Measurements from ENCODE around the gene DNAJC25.

The DNAJC25 gene

GRCh38 chr9:111648066-111648465 is 16.9 kb downstream of the DNAJC25 start:
- Histone ChIP-seq H3K27me3 (no peaks in the 10 kb centered on the region), H3K4me3 (no peak overlapping the region), H3K36me3 (peaks cover 0 to 25% (median 6%) of the 10 kb centered on the region in 3 donors), H3K4me1 (peaks cover 0 to 3% (median 0%) of the 10 kb centered on the region in 4 donors), H3K27ac (no peak overlapping the region), H3K9me3 (no peaks in the 10 kb centered on the region)
- intact Hi-C loops (cut with DNase I; ENCODE audit: low total_unique reads) = no loop called here
- DNase-seq = no peak
- TF ChIP-seq CTCF (IDR thresholded peaks at IDR 0.05) = no peak

- Histone ChIP-seq H3K27me3 (no peaks in the 10 kb centered on the region), H3K4me1 (peaks cover 0 to 3% (median 0%) of the 10 kb centered on the region in 4 donors), H3K4me3 (no peak overlapping the region), H3K36me3 (peaks cover 0 to 32% (median 6%) of the 10 kb centered on the region in 3 donors), H3K9me3 (no peaks in the 10 kb centered on the region), H3K27ac (no peak overlapping the region)
- TF ChIP-seq CTCF (IDR thresholded peaks at IDR 0.05) = no peak
- no peak for DNase-seq
- intact Hi-C loops (cut with DNase I; ENCODE audit: low total_unique reads) = no loop called here
These were observed 17.9 kb downstream of the DNAJC25 start for GRCh38 chr9:111649016-111649415.

- no peak for DNase-seq
These were observed 25.9 kb downstream of the DNAJC25 start for GRCh38 chr9:111657051-111657450.

GRCh38 chr9:111658943-111659342 is 27.8 kb downstream of the DNAJC25 start:
- Histone ChIP-seq H3K27ac (no peak overlapping the region), H3K9me3 (no peaks in the 10 kb centered on the region), H3K36me3 (peaks cover 0 to 8% (median 0%) of the 10 kb centered on the region in 3 donors), H3K4me3 (no peak overlapping the region), H3K4me1 (peaks cover 0 to 15% (median 10%) of the 10 kb centered on the region in 4 donors), H3K27me3 (no peaks in the 10 kb centered on the region)
- intact Hi-C loops (cut with DNase I; ENCODE audit: low total_unique reads) = no loop called here
- TF ChIP-seq CTCF (IDR thresholded peaks at IDR 0.05) = no peak
- no peak for DNase-seq

More at GRCh38 chr9:111657051-111657450, 25.9 kb downstream of the DNAJC25 start:
- Histone ChIP-seq H3K9me3 (no peaks in the 10 kb centered on the region), H3K4me1 (peaks cover 0 to under 1% (median 0%) of the 10 kb centered on the region in 4 donors), H3K36me3 (peaks cover 0 to 14% (median 0%) of the 10 kb centered on the region in 3 donors), H3K4me3 (no peak overlapping the region), H3K27me3 (no peaks in the 10 kb centered on the region), H3K27ac (no peak overlapping the region)
- TF ChIP-seq CTCF (IDR thresholded peaks at IDR 0.05) = no peak
- intact Hi-C loops (cut with DNase I; ENCODE audit: low total_unique reads) = no loop called here

- no peak for DNase-seq
- Histone ChIP-seq H3K4me1 (peaks cover 0 to 15% (median 10%) of the 10 kb centered on the region in 4 donors), H3K27ac (no peak overlapping the region), H3K9me3 (no peaks in the 10 kb centered on the region), H3K4me3 (no peak overlapping the region), H3K36me3 (peaks cover 0 to 7% (median 0%) of the 10 kb centered on the region in 3 donors), H3K27me3 (no peaks in the 10 kb centered on the region)
- TF ChIP-seq CTCF (IDR thresholded peaks at IDR 0.05) = no peak
- intact Hi-C loops (cut with DNase I; ENCODE audit: low total_unique reads) = no loop called here
These were observed 28.6 kb downstream of the DNAJC25 start for GRCh38 chr9:111659691-111660090.
